Limb (tissue), 2 donors: ENCODE data around the gene CAPRIN1.
A peak's percentile ranks its signal among the peaks of the same experiment; 100 is the strongest.

Source experiments
- DNase-seq, 2 donors: peaks; one replicate each; pipeline ENCODE4 v3.0.0-alpha.2; 2016; ENCODE audit errors: extremely low spot score in 2 of 2

The CAPRIN1 gene, protein sequence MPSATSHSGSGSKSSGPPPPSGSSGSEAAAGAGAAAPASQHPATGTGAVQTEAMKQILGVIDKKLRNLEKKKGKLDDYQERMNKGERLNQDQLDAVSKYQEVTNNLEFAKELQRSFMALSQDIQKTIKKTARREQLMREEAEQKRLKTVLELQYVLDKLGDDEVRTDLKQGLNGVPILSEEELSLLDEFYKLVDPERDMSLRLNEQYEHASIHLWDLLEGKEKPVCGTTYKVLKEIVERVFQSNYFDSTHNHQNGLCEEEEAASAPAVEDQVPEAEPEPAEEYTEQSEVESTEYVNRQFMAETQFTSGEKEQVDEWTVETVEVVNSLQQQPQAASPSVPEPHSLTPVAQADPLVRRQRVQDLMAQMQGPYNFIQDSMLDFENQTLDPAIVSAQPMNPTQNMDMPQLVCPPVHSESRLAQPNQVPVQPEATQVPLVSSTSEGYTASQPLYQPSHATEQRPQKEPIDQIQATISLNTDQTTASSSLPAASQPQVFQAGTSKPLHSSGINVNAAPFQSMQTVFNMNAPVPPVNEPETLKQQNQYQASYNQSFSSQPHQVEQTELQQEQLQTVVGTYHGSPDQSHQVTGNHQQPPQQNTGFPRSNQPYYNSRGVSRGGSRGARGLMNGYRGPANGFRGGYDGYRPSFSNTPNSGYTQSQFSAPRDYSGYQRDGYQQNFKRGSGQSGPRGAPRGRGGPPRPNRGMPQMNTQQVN

DNA sequence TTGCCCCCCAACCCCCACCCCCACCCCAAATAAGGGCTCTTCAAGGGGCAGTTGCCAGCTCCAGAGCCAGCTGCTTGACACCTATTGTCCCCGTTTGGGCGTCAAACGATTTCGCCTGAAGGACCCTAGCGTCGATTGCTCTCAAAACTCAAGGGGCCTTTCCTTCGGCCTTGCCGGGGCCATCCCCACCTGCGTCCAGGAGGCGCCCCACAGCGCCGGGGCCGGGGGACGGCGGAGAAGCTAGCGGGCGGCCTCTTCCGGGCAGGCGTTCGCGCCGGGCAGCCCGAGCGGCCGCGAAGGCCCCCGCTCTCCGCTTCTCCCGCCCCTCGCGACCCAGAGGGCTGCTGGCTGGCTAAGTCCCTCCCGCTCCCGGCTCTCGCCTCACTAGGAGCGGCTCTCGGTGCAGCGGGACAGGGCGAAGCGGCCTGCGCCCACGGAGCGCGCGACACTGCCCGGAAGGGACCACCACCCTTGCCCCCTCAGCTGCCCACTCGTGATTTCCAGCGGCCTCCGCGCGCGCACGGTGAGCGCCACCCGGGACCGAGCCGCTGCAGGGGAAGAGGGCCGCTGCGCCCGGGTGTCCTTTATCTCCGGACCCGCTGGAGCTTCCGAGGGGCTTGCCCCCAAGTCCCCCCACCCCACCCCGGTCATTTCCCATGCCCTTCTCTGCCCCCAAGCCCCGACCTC, at the start of gene CAPRIN1:
TSS of gene CAPRIN1 (plus strand) at position 383 of the 687 bp plus-strand sequence. CDS start 690 bp downstream, outside the sequence.
- peak; percentile 91 to 92 for DNase-seq

DNA sequence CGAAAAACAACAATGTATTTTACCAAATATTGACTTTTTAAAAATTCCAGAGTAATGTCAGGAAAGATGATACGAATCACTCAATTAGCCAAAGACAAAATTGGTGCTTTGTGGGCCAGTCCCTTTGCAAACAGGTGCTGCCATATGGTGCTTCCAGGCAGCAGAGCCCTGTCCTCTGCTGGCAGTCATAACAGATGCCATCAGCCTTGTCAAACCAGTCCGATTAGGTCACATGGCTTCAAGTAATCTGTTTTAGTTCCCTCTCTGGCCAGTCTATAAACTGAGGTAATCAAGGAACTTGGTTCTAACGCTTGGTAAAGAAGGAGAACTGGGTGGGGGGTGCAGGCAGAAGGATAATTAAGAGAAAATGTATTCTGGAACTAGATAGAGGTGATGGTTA, 49.1 kb upstream of the CAPRIN1 start:
- no peak for DNase-seq

GRCh38 chr11:34004236-34004635, 47.3 kb upstream of the CAPRIN1 start:
- DNase-seq: no peak

GRCh38 chr11:34006876-34007275, 44.7 kb upstream of the CAPRIN1 start:
- no peak for DNase-seq

GRCh38 chr11:34012734-34013133, 38.8 kb upstream of the CAPRIN1 start:
- no peak for DNase-seq

DNA sequence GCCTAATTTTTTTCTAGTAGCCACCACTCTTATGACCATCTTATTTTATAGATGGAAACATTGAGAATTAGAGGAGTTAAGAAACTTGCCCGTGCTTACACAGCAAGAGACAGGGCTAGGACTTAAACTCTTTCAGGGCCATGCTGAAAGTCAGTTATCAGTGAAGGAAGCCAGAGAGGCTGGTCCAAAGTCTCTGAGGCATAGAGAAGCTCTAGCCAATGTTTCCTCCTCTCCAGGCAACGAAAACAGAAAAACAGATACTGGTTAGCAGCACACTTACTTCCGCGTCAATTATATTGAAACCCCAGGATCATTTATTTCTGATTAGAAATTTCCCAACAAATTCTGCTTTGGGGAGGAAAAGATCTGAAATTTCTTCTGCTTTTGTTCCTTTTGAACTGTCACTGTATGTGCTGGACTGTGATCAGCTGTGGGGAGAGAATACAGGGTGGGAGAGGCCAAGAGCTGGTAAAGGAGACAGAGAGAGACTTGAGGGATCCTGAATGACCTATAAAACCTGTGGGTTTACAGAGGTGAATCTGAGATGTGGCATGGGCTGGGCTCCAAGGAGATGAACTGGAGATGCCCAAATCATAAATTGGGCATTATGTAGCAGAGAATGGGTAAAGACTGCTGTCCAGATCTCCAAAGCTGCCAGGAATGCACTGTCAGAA, 37.5 kb upstream of the CAPRIN1 start:
- DNase-seq: no peak

GRCh38 chr11:34021977-34022735, 29.4 kb upstream of the CAPRIN1 start:
- no peak for DNase-seq

GRCh38 chr11:34026432-34026831, 25.1 kb upstream of the CAPRIN1 start:
- no peak for DNase-seq

DNA sequence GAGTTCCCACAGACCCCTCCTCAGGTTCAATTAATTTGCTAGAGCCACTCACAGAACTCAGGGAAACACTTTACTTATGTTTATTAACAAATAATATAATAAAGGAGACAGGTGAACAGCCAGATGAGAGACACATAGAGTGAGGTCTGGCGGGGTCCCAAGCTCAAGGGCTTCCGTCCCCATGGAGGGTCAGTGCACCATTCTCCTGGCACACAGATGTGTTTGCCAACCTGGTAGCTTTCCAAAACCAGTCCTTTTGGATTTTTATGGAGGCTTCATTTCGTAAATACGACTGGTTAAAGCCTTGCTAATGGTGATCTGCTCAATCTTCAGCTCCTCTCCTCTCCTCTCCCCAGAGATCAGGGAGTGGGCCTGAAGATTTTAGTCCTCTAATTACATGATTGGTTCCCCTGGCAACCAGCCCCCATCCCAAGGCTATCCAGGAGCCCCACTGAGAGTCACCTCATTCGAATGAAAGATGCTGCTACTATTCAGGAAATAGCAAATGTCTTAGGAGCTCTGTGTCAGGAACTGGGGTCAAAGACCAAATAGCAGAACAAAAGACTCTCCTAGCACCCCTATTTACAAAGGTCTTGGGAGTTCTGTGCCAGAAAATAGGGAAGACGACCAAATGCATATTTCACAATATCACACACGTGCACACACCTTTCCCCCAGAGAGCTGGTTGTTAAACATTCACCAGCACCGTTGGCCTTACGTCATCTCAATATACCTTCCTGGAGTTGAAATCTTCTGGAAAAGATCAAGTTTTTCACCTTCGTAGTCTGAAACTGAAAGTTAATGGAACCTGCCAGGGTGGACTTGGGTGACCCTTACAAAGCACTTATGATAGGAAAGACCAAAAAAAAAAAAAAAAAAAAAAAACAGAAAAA, 23.8 kb upstream of the CAPRIN1 start:
- no peak for DNase-seq

- no peak for DNase-seq
Measured at GRCh38 chr11:34028425-34028824, 23.1 kb upstream of the CAPRIN1 start.

- DNase-seq: no peak
Measured at GRCh38 chr11:34029176-34029575, 22.4 kb upstream of the CAPRIN1 start.

- DNase-seq: no peak
Measured at GRCh38 chr11:34030382-34030781, 21.1 kb upstream of the CAPRIN1 start.

GRCh38 chr11:34033399-34033798, 18.1 kb upstream of the CAPRIN1 start:
- no peak for DNase-seq

- no peak for DNase-seq
Measured at GRCh38 chr11:34034053-34034452, 17.5 kb upstream of the CAPRIN1 start.

- DNase-seq: no peak
Measured at GRCh38 chr11:34036456-34036855, 15.1 kb upstream of the CAPRIN1 start.

DNA sequence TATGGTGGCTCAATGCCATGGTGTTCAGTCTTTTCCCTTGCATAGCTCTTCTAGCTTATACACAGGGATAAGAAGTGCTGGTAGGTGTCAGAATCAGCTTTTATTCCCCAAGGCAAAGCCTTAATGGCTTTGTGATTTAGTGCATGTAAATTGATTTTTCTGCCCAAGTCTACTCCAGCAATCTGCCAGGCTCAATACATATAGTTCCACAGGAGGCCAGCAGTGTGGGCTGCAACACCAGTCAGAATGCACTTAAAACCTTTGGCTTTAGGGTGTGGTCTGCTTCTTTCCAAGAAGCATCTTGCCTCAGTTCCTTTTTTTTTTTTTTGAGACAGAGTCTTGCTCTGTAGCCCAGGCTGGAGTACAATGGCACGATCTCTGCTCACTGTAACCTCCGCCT, 14.5 kb upstream of the CAPRIN1 start:
- DNase-seq: no peak

GRCh38 chr11:34040571-34040970, 11.0 kb upstream of the CAPRIN1 start:
- DNase-seq: no peak

DNA sequence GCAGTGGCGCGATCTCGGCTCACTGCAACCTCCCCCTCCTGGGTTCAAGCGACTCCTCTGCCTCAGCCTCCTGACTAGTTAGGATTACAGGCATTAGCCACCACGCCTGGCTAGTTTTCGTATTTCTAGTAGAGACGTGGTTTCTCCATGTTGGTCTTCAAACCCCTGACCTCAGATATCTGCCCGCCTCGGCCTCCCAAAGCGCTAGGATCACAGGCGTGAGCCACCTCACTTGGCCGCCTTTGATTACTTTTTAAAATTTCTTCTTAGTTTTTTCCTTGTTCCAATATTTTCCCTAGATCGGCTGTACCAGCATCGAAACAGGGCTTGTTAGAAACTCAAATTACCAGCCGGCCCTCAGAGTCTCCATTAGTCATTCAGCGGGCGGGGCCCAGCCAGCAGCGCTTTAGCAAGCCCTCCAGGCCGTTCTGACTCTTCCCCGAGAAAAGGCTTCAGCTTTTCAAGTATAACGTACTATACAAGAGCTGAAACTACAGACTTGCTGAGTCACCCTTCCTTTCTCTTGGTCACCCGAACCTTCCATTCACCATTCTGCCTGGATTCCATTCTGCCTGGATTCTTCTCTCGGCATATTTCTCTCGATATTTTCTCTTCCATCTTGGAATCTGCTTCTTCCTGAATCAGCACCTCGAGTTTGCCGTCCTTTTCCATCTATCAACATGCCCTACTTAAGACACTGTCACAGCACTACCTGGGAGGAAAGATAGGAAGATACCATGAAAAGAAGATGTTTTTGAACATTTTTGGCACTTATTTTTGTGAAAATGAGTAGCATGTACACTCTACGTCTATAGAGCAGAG, 6.7 kb upstream of the CAPRIN1 start:
- DNase-seq: no peak

DNA sequence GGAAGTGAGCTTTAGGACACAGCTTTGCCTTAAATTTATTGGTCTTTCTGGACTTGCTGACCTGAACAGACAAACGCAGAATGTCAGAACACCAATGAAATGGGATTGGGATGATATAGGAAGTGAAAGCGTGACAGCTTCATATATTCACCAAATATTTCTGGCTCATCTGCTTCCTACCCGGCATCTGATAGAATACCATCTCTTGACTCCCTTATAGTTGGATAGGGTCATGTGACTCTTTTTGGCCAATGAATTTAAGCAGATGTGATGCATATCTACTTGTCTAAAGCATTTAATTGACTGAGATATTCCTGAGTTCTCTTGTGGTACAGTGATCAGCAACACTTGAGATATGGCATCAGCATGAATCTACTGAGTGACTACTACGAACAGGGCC, 2.5 kb upstream of the CAPRIN1 start:
- no peak for DNase-seq
